ENCODE data around the gene FAM117B. TPM values are rescaled to one million over a fixed set of nuclear protein-coding genes. Genes with fewer than 3 reads are reported as not detected.

Gene FAM117B
- total and polyA plus RNA-seq, 2 of the 8 experiments (the other 6 are each of a cell fraction or from before 2014, with no cell fraction given) = 3.9 to 22.6 TPM

GRCh38 chr2:202723746-202724145, 89.0 kb downstream of the FAM117B start (continued):
- TF ChIP-seq EZH2 (IDR thresholded peaks at IDR 0.05; ENCODE audit: low read depth, low read length, severe bottlenecking) (no peak), KDM1A (IDR thresholded peaks at IDR 0.05; ENCODE audit: borderline replicate concordance, low read length) (no peak)

All from H1 (cell line).